GM20000 (cell line): Measurements from ENCODE around the gene CYP21A2.
"Not testable (repeated sequence)": the region's sequence is repeated elsewhere in the genome, so short reads cannot be mapped to it uniquely, and the experiment has no call there.

Experiments used
- DNase-seq: peaks from one replicate; pipeline ENCODE4 v3.0.0; 2012; ENCODE audit warnings: low spot score
- TF ChIP-seq, protein P1 (sequence below): IDR thresholded peaks from 2 replicates; pipeline ENCODE4 v1.5.1; 2012; ENCODE audit warnings: mild to moderate bottlenecking, control low read depth; ENCODE audit errors: extremely low read depth, missing control alignments

Gene CYP21A2

DNA sequence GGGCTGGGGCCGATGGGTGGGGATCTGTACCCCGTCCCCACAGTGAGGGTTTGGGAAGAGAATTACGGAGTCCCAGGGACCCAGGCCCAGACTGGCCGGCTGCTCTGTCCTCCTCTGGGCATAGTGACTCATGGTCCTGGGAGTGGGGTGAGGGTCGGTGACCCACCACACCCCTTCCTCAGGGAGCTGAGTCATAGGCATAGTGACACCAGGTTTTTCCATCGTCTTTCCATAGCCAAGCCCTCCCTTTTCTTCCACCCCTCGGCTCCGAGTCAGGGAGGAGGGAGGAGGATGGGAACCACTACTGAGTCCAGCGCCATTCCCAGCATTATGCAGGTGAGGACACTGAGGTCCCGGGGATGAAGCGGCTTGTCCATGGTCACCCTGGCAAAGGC is 8.9 kb downstream of the CYP21A2 start:
- TF ChIP-seq, protein P1, sequence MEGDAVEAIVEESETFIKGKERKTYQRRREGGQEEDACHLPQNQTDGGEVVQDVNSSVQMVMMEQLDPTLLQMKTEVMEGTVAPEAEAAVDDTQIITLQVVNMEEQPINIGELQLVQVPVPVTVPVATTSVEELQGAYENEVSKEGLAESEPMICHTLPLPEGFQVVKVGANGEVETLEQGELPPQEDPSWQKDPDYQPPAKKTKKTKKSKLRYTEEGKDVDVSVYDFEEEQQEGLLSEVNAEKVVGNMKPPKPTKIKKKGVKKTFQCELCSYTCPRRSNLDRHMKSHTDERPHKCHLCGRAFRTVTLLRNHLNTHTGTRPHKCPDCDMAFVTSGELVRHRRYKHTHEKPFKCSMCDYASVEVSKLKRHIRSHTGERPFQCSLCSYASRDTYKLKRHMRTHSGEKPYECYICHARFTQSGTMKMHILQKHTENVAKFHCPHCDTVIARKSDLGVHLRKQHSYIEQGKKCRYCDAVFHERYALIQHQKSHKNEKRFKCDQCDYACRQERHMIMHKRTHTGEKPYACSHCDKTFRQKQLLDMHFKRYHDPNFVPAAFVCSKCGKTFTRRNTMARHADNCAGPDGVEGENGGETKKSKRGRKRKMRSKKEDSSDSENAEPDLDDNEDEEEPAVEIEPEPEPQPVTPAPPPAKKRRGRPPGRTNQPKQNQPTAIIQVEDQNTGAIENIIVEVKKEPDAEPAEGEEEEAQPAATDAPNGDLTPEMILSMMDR: no peak
- no peak for DNase-seq

DNA sequence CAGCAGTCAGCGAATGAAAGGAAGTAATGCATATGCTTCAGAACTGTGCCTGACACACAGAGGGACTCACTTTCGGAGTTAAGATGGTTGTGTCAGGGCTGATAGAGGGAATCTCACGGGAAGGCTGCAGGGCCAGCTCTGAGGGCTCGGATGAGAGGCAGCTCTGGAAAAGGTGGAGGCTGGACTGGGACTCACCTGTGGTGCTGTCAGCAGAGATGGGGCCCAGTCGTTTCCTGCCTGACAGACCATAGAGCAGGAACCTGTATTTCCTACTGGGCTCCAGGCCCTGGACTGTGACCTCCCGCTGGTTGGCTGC is 9.3 kb downstream of the CYP21A2 start:
- TF ChIP-seq, protein P1: no peak
- no peak for DNase-seq

DNA sequence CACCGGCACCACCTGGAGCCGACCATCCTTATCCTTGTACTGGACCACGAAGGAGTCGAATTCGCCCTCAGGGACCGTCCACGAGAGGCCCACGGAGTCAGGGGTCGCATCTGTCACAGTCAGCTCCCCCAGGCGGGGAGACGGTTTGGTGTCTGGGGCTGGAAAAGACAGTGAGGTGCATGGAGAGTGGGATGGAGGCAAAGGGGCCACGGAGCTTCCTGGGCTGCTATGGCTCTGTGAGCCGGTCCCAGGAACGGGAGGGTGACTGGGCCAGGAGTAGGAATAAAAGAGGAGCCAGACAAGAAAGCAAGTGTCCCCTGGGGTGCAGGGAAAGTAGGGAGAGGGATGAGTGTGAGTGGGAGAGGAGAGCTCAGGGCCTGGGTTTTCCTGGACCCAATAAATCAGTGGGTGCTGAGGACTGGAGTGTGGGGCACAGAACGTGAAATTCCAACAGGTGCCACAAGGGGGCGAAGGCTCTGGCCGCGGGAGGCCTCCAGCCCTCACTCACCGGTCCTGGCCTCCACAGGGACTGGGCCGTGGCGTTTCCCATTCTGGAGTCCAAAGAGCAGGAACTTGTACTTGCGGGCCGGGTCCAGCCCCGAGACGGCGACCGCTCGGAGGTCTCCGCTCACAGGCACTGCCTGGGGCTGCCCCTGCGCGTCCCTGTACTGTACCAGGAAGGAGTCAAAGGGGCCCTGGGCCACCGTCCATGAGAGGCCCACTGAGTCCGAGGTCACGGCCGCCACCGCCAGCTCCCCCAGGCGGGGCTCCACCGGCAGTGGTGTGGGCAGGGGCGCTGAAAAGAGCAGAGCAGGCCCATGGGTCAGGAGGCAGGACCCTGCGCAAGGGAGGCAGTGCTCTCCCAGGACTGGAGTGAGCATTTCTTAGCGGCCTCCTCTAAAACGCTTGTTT is 9.9 kb downstream of the CYP21A2 start:
- TF ChIP-seq, protein P1: peak; percentile 92
- DNase-seq: peak; percentile 84

DNA sequence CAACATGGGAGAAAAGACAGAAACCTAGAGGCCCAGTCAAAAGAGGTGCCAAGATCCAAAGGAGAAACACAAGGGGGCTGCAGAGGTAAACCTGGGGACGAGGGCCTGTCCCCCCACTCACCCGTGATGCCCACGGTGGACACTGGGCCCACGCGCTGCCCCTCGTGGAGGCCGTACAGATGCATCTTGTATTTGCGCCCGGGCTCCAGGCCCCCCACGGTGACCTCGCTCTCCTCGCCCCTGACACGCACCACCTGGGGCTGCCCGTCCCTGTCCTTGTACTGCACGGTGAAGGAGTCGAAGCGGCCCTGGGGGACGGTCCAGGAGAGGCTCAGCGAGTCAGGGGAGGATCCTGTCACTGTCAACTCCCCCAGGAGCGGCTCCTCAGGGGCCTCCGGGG is 10.9 kb downstream of the CYP21A2 start:
- not testable (repeated sequence) for DNase-seq

DNA sequence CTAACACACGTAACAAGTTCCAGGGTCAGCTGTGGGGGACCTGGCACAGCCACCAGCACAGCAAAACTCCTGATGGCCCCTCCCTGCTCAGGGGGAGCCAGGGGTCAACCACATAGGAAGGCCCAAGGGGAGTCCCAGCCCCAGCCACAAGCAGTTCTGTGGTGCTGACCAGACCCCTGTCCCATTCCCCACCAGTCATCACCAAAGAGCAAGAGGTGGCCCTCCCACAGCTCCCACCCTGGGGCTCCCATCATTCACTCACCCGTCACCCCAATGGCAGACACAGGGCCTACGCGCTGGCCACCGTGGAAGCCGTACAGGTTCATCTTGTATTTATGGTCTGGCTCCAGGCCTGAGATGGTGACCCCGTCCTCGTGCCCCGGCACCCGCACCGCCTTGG is 11.5 kb downstream of the CYP21A2 start:
- DNase-seq: not testable (repeated sequence)

DNA sequence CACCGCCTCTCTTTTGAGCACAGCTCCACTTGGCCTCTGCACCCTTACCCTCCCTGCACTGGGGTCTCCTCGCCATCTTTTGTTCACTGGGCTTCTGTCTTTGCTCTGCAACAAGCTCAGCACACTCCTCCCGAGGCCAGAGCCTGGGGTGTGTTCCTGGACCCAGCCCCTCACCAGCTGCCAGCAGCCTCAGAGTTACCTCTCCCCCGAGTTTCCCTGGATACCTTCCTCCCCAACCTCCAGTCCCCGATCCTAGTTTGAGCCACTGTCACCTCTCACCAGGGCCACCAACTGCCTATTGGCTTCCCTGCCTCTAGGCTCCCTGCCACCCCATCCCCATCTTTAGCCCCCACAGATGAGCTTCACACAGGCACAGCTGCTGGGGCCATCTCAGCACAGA is 12.3 kb downstream of the CYP21A2 start:
- TF ChIP-seq, protein P1: no peak

DNA sequence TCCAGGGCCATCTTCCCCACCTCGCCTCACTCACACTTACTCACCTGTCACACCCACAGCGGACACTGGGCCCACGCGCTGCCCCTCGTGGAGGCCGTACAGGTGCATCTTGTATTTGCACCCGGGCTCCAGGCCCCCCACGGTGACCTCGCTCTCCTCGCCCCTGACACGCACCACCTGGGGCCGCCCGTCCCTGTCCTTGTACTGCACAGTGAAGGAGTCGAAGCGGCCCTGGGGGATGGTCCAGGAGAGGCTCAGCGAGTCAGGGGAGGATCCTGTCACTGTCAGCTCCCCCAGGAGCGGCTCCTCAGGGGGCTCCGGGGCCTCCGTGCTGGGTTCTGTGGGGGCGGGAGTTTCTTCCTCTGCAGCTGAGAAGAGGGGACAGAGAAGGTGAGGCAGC is 14.4 kb downstream of the CYP21A2 start:
- not testable (repeated sequence) for DNase-seq

More for the DNA sequence above, 12.3 kb downstream of the CYP21A2 start:
- DNase-seq: no peak

DNA sequence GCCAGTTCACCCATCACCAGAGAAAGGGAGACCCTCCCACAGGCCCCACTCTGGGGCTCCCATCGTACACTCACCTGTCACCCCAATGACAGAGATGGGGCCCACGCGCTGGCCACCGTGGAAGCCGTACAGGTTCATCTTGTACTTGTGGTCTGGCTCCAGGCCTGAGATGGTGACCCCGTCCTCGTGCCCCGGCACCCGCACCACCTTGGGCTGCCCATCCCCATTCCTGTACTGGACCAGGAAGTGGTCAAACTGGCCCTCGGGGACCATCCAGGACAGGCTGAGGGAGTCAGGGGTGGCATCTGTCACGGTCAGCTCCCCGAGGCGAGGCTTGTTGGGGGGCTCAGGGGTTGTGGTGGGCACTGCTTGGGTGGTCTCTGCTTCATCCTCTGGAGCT is 15.1 kb downstream of the CYP21A2 start:
- DNase-seq: not testable (repeated sequence)

DNA sequence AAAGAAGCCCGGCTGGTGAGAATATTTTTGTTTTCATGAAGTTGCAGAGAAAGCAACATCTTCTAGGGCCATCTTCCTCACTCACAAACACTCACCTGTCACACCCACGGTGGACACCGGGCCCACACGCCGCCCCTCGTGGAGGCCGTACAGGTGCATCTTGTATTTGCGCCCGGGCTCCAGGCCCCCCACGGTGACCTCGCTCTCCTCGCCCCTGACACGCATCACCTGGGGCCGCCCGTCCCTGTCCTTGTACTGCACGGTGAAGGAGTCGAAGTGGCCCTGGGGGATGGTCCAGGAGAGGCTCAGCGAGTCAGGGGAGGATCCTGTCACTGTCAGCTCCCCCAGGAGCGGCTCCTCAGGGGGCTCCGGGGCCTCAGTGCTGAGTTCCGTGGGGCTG is 17.5 kb downstream of the CYP21A2 start:
- DNase-seq: not testable (repeated sequence)

DNA sequence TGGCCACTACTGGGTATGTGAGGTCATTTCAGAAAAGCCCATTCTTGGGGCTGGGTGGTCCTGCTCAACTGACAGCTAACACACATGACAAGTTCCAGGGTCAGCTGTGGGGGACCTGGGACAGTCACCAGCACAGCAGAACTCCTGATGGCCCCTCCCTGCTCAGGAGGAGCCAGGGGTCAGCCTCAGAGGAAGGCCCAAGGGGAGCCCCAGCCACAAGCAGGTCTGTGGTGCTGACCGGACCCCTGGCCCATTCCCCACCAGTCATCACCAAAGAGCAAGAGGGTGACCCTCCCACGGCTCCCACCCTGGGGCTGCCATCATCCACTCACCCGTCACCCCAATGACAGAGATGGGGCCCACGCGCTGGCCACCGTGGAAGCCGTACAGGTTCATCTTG is 18.0 kb downstream of the CYP21A2 start:
- TF ChIP-seq, protein P1: no peak
- no peak for DNase-seq
